Measurements from ENCODE around the gene CDC42BPA.

DNA sequence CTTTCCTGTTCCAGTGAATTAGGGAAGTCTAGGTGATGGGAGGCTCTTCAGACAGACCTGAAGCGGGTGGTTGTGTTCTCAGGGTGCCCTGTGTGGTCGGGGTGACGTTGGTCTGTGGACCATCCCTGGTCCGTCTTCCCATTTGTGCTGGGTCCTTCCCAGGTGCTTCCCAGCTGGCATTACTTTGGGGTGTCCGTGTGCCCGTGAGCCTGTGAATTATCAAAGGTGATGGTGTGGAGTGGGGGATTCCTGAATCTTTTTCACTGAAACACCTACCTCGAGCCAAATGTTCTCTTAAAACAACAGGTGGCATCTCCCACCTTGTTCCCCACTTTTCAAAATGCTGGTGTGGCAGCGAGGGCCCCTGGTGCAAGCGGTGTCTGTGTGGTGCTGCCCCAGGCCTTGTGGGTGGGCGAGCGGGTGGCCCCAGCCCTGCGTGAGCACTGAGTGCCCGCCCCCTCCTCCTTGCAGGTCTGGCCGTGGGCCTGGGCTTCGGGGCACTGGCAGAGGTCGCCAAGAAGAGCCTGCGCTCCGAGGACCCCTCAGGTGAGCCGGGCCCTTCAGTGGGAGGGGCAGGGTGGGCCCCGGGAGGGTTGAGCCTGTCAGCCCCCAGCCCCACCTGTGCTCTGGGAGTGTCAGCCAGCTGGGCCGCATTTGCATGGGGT lies 341.2 kb downstream of the CDC42BPA start:
- TF ChIP-seq, protein P1, sequence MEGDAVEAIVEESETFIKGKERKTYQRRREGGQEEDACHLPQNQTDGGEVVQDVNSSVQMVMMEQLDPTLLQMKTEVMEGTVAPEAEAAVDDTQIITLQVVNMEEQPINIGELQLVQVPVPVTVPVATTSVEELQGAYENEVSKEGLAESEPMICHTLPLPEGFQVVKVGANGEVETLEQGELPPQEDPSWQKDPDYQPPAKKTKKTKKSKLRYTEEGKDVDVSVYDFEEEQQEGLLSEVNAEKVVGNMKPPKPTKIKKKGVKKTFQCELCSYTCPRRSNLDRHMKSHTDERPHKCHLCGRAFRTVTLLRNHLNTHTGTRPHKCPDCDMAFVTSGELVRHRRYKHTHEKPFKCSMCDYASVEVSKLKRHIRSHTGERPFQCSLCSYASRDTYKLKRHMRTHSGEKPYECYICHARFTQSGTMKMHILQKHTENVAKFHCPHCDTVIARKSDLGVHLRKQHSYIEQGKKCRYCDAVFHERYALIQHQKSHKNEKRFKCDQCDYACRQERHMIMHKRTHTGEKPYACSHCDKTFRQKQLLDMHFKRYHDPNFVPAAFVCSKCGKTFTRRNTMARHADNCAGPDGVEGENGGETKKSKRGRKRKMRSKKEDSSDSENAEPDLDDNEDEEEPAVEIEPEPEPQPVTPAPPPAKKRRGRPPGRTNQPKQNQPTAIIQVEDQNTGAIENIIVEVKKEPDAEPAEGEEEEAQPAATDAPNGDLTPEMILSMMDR (IDR thresholded peaks at IDR 0.05) = no peak
- no peak for TF ChIP-seq POLR2A (IDR thresholded peaks at IDR 0.05)

Data from testis (tissue), 2 donors.